DMS153 (cell line): ENCODE results near the gene PLPPR3.
"Not testable (repeated sequence)": the region's sequence is repeated elsewhere in the genome, so short reads cannot be mapped to it uniquely, and the experiment has no call there.

ENCODE experiments used
- DNase-seq: peaks from one replicate; lab custom pipeline; 2025; lab: John Stamatoyannopoulos, UW

PLPPR3 gene

GRCh38 chr19:853614-854220 lies 32.0 kb upstream of the PLPPR3 start:
- DNase-seq = not testable (repeated sequence)

- DNase-seq = no peak
Measured at GRCh38 chr19:853014-853585, 31.3 kb upstream of the PLPPR3 start.

- DNase-seq = no peak
Measured at GRCh38 chr19:852136-853013, 30.6 kb upstream of the PLPPR3 start, which contains the start of gene ELANE. Gene ELANE (plus strand): TSS chr19:852303. CDS start chr19:852329, 26 bp downstream.

- DNase-seq = no peak
Measured at GRCh38 chr19:850979-851335, 29.2 kb upstream of the PLPPR3 start.

GRCh38 chr19:850221-850978 lies 28.6 kb upstream of the PLPPR3 start:
- DNase-seq = no peak

GRCh38 chr19:849195-849594 lies 27.4 kb upstream of the PLPPR3 start:
- DNase-seq = not testable (repeated sequence)

GRCh38 chr19:848386-848921 lies 26.7 kb upstream of the PLPPR3 start:
- DNase-seq = no peak

GRCh38 chr19:845707-846521 lies 24.2 kb upstream of the PLPPR3 start:
- no peak for DNase-seq

- no peak for DNase-seq
Measured at GRCh38 chr19:844546-844971, 22.8 kb upstream of the PLPPR3 start.

- DNase-seq = no peak
Measured at GRCh38 chr19:843836-844545, 22.2 kb upstream of the PLPPR3 start.

- no peak for DNase-seq
Measured at GRCh38 chr19:843180-843835, 21.6 kb upstream of the PLPPR3 start.

GRCh38 chr19:842802-843179 lies 21.0 kb upstream of the PLPPR3 start:
- not testable (repeated sequence) for DNase-seq

- DNase-seq = no peak
Measured at GRCh38 chr19:840519-841206, 18.9 kb upstream of the PLPPR3 start, which contains the start of gene PRTN3. Gene PRTN3 (plus strand): TSS chr19:840999. CDS start chr19:841009, 10 bp downstream.

- no peak for DNase-seq
Measured at GRCh38 chr19:835210-835810, 13.6 kb upstream of the PLPPR3 start.

- DNase-seq = no peak
Measured at GRCh38 chr19:834216-834615, 12.5 kb upstream of the PLPPR3 start.

GRCh38 chr19:831407-832369 lies 9.9 kb upstream of the PLPPR3 start:
- no peak for DNase-seq

- DNase-seq = no peak
Measured at GRCh38 chr19:829129-829758, 7.5 kb upstream of the PLPPR3 start.
